GM21576 (cell line): ENCODE results near the gene BRWD1.

Experiments used
- ATAC-seq: cut with Tn5 transposase; IDR thresholded peaks from one replicate; pipeline ENCODE4 v1.9.1; 2021; ENCODE audit warnings: mild to moderate bottlenecking, moderate library complexity; ENCODE audit not compliant: unreplicated experiment

BRWD1 gene

DNA sequence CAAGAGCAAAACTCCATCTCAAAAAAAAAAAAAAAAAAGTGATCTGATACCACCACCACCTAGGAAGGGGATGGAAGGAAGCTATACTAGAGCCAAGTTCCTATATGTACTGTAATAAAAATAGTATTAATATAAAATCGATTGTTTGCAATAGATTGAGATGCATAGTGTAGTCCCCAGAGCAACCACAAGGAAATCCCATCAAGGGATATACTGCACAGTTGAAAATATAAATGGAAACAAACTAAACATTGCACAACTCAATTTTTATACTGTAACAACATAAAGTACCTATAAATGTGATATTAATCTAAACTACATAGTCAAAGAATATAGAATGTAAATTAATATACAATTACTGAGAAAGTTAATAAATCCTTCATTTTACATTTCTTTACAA, 109.3 kb downstream of the BRWD1 start:
- no peak for ATAC-seq

DNA sequence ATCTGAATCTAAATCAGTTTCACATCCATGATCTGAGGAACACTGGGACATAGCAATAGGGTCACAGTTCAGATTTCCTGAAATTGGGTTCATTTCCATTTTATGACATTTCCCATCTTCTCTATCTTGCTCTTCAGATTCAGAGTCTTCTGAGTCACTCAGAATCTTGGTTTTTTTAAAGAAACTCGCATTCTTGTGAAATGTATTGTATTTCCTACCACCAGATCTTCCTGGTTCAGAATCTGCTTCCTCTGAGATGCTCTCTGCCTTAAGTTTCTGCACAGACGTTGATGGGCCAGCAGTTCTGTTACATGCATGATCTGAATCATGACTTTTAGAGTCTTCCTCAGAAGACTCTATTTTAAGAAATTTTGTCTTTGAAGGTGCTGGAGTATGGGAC, 114.6 kb downstream of the BRWD1 start:
- no peak for ATAC-seq

DNA sequence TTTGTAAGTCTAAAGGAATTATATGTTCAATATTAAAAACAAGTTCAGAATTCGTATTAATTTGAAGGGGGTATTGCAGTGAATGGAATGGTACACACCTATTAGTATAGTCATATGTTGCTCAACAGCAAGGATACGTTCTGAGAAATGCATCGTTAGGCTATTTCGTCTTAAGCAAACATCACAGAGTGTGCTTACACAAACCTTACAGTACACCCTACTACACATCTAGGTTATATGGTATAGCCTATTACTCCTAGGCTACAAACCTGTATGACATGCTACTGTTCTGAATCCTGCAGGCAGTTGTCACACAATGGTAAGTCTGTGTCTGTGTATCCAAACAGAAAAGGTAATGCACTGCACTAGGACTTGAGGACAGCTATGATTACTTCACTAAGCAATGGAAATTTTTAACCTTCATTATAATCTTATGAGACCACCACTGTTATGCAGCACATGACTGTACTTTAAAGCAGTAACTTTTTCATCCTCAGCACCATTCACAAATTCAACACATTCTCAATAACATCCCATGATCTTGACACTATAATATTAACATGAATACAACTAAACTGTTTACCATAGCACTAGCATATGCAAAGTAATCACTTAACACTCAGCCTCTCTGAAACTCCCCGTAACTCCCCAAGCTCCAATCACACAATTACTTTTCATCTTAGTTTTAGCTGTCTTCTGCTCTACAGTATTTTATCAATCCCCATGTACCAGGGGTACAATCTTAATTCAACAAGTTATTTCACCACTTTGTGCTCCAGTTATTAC, 115.8 kb downstream of the BRWD1 start:
- ATAC-seq: no peak

DNA sequence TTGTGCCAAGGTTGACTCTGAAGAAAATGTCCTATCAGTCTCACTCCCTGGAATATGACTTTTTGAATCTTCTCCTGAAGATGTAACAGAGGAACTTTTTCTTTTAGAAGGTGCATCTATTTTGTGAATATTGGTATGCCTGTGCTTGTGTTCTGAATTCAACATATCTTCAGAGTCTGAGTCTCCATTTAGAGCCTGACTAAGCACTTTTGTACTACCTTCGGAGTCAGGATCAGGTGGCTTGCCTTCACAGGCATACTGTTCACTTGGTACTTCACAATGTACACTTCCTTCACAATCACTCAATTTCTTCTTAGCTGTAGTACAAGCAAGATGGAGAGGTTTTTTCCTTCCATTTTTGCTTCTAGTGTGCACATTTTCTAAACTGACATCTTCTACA, 116.6 kb downstream of the BRWD1 start:
- no peak for ATAC-seq

DNA sequence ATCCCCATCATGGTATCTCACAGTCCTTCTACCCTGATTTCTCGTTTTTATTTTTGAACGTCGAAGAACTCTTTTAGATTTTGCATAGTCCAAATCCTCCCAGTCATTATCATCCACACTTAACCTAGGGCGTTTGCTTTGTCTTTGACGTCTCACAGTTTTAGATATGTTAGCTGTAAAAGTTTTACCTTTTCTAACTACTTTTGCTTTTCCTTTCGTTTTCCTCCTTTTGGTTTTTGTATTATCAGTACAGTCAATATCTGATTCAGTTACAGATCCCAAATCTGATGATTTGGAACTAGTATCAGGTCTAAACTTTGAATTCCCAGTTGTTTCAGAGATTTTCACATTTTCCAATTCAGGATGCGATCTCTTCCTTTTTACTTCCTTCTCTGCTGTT, 117.1 kb downstream of the BRWD1 start:
- ATAC-seq: no peak

DNA sequence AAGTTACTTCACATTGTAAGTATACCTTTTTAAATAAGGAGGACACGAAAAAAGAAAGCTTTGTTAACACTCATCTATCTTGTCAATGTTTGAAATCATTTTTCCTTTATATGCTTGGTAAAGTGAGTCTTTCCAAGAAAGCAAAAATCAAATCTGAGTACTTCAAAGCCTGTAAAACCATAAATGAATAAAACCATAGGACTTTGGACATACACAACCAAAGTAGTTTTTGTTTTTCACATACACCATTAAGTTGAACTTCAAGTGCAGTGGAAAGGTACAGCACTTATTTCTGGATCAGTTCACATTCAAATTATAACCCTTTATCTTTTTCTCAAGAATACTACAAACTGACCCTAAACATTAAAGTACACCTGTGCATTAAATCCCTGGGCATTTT, 120.1 kb downstream of the BRWD1 start:
- ATAC-seq: no peak

DNA sequence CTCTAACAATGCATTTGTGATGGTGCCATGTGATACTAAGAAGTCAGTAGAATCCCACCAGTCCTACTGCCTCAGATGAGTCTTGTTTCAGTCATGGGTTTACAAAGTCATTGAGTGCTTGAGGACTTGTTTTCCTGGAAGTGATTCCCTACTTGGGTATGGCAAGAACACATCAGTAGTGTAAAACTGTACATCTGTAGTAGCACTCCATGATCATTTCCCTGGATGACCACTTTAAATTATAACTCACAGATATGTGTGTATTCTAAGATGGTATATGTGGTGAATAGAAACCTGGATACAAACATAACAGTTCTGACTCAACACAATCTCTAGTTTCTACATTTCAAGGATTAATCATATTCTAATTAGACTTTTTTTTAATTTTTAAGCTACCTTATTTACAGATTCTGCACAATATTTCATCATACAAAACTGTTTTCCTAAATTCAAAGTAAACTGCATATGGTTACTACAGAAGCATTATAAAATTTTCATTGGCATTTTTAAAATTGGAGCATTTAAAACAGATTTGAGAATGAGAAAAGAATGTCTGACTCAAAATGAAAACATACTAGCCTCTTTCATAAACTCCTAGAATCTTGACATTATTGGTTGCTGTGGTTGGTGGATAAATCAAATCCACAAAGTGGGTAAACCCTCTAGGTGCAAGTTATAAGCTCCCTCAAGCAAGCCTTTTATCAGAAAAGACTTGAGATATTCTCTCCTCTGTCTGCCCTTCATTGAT, 123.4 kb downstream of the BRWD1 start:
- no peak for ATAC-seq

DNA sequence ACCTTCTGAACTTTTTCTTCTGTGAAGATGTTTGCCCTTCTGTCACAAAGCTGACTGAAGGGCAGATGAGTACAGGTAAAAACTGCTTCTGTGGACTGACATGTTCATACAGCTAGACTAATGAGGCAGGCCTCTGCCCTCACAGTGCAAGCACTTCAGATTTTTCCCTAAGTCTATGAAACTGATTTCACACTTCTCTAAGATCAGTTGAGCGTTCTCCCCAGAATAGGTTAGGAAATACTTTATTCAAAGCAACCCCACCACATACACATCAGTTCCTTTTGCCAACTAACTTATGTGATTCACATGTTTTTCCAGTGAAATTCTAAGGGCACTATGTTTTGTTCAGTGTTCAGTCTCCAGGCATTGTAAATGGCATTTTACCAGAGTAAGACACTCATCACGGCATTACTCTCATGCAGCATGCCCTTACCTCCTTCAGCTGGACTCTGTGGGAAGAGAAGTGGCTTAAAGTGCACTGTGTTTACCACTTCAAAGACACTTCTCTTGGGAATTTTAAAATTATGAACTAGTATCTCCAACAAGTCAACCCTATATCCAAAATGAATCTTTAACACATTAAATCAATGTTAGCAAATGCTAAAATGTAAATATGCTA, 124.8 kb downstream of the BRWD1 start:
- ATAC-seq: no peak

DNA sequence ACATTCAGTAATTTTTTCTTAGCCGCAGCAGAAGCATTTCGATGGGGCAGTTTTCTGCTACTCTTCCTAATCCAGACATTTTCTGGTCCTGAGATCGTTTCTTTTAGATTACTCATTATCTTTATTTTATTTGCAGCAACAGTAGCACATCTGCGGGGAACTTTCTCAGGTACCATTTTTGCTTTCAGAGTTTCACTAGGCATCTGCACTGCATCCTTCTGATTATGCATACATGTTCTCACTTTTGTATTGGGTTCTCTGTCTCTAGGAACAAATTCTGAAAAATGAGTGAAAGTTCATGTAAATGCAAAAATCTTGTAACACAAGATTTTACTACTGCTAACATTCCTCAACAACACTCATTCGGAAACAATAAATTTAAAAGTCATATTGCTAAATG, 126.3 kb downstream of the BRWD1 start:
- ATAC-seq: no peak

DNA sequence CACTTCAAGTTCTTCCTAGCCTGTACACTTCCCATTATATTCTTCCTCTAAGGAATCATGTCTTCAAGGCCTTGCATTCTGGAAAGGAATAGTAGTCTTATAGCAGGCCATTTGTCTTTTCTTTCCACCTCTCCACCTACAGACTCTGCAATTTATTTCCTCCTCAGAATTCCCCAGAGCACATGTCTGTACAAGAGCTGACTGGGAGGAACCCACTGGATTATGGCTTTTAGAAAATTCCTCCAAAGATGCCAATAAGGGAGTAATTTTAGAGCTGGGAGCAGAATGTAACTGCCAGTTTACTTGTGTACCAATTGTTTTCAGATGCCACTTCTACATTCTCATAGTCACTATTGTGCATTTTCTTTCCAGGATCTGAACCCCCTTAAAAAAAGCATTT, 126.8 kb downstream of the BRWD1 start:
- ATAC-seq: no peak

DNA sequence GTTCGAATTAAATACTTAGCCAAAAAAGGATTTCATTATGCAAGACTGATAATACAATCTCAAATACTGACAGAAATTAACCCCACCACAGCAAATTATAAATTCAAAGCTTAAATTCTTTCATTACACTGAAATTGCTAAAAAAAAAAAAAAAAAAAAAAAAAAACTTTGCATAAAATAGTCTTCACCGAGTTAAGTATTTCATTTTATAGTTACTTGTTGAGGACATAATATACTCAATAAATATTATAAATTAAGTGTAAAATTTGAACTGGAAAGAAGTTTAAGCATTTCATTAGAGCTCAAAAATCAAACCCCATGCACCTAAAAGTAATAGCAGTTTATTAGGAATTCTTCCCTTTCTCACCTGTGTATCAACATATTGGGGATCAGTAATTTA, 128.3 kb downstream of the BRWD1 start:
- ATAC-seq: no peak

DNA sequence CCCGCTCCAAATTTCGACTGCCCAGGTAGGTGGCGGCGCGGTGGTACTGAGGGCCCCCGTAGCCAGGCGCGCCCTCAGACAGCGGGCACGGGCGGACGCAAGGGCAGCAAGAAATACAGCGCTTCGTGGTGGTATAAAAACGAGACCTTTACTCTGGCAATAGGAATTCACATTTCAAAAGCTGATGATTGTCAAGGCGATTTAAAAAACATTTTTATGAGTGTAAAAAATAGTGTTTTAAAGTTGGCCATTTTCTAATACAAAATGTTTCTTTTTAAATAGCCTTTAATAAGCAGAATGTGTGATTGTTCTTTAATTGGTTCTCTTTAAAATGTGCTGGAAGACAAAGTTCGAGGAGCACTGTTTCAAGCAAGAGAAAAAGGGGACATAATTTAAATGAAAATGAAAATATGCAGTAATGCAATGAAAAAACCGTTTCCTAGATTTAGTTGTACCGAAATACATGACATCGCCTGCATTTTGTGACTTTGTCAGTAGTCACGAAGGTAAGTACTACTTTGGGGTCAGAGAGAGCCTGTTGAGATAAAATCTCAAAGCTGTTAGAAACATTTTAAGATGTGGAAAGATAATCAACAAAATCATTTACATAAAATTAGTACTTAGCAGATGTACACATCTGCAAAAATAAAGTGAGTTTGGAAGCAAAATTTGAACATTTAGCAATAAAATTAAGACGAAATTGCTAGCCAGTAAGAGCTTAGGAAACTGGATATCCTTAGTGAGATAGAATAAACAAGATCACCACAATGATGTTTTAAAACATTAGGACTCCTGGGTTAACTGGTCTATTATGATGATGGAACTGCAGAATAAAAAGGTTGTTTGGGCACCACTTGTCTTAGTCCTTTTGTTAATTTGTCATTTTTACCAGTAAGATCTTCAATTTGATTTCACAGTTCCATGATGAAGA, 129.1 kb downstream of the BRWD1 start:
- ATAC-seq: no peak

DNA sequence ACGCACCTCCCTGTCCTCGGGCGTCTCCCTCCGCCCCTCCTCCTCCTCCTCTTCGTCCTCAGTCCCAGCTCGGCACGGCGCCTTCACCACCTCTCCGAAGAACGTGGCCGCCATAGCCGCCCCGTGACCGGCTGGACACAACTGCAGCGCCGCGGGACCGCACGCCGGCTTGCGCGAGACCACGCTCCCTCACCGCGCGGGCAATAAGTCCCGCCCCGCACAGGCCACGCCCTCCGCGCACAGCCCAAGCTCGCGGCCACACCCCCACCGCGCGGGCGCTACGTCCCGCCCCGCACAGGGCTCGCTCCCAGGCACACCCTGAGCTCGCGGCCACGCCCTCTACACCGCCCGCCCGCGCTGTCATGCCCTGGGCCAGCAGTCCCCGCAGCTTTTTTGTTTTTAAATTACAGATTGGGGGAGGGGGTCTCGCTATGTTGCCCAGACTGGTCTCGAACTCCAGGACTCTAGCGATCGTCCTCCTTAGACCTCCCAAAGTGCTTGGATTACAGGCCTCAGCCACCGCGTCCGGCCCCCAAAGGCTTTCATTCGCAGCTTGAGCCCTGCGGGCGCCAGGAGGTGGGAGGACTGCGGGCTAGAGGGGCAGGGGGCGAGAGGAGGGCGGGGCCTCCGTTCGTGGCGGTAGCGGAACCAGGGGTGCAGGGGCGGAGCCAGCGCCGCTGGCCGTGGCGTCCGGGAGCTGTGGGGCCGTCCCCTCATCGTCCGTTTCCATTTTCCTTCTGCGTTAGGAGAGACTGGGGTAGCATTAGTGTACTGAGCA, 130.0 kb downstream of the BRWD1 start, which contains the start of gene PSMG1:
PSMG1 (minus strand) TSS at position 180 of the 778 bp plus-strand sequence; CDS start at position 114, 66 bp downstream.
- peak; percentile 86 for ATAC-seq

DNA sequence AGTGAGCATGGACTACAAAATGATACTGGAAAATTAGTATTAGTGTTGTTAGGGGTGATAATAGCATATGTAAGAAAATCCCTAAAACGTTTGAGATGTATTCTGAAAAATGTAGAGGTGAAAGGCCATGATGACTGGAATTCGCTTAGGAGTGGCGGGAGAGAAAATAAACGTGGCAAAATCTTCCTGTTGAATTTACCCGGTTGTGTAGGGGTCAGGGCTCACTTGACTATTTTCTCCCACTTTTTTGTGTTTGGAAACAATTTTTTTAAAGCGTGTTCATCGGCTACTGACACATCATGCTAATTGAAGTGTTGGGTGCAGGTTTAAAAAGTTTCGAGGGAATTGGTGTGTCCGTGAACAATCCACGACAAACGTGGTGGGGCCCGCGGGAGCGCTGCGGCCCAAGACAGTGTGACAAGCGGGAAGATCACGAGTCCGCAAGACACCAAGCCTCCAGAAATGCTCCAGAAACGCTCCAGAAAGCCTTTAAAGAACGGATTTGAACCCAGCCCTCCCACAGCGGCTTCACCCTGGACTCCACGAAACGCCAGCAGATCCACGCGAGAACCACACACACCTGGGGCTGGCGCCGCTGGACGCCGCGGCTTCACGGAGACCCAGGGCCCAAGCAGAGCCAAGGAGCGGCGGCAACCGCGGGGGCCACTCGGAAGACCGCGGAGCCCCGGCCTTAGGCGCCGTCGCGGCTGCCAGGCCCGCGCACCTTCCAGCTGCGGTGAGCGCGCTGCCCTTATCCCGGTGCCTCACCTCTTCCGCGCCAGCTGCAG, 130.8 kb downstream of the BRWD1 start:
- ATAC-seq: peak; percentile 25

DNA sequence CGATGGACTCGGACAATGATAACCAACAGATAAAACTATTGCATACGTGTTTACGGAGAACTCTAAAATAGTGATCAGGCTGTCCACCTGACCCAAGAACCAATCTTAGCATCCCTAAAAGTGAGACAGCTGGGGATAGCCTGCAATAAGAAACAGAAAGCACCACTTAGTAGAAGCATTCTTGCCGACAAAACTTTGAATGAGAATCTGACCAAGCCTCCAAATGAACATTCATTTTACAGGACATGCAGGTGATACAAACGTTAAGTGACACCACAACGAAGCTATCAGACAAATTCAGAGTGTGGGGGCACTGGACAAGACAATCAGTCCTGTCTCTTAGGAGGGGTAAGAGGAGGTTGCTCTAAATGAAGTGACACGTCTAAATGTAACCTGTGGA, 131.4 kb downstream of the BRWD1 start:
- no peak for ATAC-seq

DNA sequence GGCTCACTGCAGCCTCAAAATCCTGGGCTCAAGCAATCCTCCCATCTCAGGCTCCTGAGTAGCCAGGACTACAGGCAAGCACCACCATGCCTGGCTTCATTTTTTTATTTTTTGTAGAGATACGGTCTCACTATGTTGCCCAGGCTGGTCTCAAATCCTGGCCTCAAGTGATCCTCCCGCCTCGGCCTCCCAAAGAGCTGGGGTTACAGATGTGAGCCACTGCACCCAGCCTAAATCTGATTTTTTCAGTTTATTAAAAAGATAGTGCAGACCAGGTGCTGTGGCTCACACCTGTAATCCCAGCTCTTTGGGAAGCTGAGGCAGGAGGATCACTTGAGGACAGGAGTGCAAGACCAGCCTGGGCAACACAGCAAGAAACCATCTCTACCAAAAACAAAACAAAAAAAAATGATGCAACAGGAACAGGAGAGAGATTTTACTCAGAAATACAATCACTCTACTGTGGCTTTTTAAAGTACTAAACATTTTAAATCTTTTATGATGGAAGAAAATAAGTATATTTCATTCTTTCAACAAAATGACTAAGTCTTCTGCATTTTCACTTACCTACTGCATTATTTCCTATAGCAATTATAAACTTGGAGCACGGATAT, 132.1 kb downstream of the BRWD1 start:
- no peak for ATAC-seq

DNA sequence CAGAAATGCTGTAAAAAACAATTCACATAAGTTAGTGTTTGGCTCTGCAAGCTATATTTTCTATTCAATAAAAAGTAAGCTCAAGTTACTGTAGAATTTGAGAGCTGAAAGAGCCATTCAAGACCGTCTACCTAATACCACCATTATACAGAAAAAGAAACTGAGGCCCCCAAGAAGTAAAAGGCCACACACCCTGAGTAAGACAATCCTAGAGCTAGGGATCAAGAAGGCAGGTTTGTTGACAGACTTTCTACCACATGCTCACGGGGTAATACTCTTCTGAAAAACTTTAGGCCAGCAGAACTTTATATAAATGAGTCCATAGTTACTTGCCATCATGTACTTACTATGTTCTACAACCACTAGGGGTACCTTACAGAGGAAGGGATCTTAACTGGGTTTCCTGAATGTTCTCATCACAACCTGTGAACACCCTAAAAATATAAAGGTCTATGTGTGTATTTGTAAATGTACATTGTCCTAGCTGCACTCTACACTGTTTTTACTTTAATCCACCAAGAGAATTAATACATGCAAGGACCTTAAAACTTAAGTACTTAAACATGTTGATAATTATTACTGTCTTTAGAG, 132.9 kb downstream of the BRWD1 start:
- ATAC-seq: no peak

DNA sequence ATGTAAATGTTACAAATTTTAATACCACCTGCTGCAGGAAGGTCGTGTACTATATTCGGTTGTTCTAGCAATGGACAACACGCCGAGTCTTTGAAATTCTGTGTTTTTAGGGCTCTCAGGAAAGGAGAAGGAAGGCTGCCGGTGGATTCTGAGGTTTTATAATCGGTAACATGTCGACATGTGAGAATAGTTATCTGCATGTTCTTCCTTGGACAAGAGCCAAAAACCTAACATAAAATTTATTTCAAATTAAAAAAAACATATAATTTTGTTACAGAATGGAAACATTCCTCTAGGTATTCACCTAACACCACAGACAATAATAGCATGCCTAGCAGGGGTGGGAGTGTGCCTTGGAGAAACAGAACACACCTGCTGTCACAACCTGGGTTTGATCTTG, 135.0 kb downstream of the BRWD1 start:
- ATAC-seq: no peak
